ENCODE measurements around the gene STARD7. TPM values are rescaled to one million over a fixed set of nuclear protein-coding genes. Genes with fewer than 3 reads are reported as not detected.

STARD7 gene
- total and polyA plus RNA-seq, 9 of the 15 experiments (the other 6 are each of a cell fraction or from before 2014, with no cell fraction given) = 90.9 to 196 (median 145) TPM

DNA sequence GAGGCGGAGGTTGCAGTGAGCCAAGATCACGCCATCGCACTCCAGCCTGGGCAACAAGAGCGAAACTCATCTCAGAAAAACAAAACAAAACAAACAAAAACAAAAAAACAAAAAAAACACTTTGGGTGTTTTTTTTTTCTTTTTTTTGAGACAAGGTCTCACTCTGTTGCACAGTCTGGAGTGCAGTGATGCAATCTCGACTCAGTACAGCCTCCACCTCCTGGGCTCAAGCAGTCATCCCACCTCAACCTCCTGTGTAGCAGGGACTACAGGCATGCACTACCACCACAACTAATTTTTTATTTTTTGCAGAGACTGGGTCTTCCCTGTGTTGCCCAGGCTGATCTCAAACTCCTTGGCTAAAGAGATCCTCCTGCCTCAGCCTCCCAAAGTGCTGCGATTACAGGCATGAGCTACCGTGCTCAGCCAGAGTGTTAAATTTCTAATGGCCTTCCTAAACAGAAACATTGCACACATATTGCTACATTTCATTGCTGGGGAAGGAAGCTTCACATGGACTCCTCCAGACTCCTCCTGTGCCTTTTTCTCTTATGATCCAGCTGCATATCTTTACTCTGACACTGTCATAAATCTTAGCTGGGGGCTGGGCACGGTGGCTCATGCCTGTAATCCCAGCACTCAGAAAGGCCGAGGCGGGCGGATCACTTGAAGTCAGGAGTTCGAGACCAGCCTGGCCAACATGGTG is 19.7 kb downstream of the STARD7 start (continued):
- TF ChIP-seq EP400 (IDR thresholded peaks at IDR 0.05) = no peak
- no peak for TF ChIP-seq MTA3 (IDR thresholded peaks at IDR 0.05; ENCODE audit: borderline replicate concordance)
- TF ChIP-seq ZNF175 (CRISPR knock-in tag; IDR thresholded peaks at IDR 0.05; ENCODE audit: low read depth) = peak; percentile 71; the same call in 1 of the 2 replicates

DNA sequence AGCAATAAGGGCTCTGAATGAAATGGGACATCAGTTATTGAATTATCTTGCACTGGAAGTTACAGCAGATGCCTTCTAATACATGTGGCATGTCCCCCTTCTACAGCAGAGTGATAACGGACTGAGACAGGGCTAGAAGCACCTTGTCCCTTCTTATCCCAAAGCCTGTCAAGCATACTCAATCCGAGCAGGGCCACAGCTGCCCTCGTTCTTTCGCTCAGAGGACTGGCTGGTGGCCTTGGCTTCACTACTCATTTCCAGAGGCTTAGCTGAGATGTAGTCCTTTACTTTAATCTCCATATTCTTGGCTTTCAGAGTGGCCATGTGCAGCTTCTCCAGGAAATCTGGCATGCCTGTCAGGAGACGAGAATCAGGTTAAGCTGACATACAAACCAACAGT is 22.1 kb downstream of the STARD7 start:
- Histone ChIP-seq H4K20me1 (replicated peaks; ENCODE audit: control insufficient read depth, insufficient read depth, low read length) (no peaks in the 10 kb centered on the region; the same call in 1 of the 2 replicates), H2AFZ (ENCODE audit: low read depth, low read length) (no peak overlapping the region), H3K9ac (ENCODE audit: insufficient read depth in 1 of 2, low read depth in 2 of 2, low read length in 2 of 2) (no peak overlapping the region; a peak in 1 of 4 replicates), H3K36me3 (ENCODE audit: control insufficient read depth, insufficient read depth, low read length) (peaks cover 66% of the 10 kb centered on the region), H3K4me1 (replicated peaks in 1 of 2; ENCODE audit: control insufficient read depth in 2 of 2, insufficient read depth in 2 of 2, low read length in 2 of 2) (peaks cover 0 to 17% of the 10 kb centered on the region in 2 experiments; a peak in 2 of 5 replicates), H3K27ac (ENCODE audit: extremely low read depth, low read depth, low read length) (no peak overlapping the region), H3K4me2 (ENCODE audit: insufficient read depth, low read length) (no peak overlapping the region), H3K27me3 (ENCODE audit: control insufficient read depth in 2 of 2, insufficient read depth in 2 of 2, low read length in 2 of 2) (no peaks in the 10 kb centered on the region), H3K4me3 (no peak overlapping the region), H3K9me3 (replicated peaks; ENCODE audit: control insufficient read depth, insufficient read depth, low read depth, low read length) (no peaks in the 10 kb centered on the region), H3K79me2 (ENCODE audit: control insufficient read depth, insufficient read depth, low read length) (peaks cover 3% of the 10 kb centered on the region; the same call in 1 of the 3 replicates), H3K9me1 (ENCODE audit: control insufficient read depth, insufficient read depth, low read length) (no peaks in the 10 kb centered on the region)
- CTCF ChIA-PET (ENCODE audit: low intra/inter-chr PET ratio) = no interaction called here
- WGBS (ENCODE audit: insufficient coverage, low coverage, missing lambda C conversion rate) = 86% methylated on average over 5 of the region's 5 CpGs
- no peak for FAIRE-seq
- TF ChIP-seq, protein P1, sequence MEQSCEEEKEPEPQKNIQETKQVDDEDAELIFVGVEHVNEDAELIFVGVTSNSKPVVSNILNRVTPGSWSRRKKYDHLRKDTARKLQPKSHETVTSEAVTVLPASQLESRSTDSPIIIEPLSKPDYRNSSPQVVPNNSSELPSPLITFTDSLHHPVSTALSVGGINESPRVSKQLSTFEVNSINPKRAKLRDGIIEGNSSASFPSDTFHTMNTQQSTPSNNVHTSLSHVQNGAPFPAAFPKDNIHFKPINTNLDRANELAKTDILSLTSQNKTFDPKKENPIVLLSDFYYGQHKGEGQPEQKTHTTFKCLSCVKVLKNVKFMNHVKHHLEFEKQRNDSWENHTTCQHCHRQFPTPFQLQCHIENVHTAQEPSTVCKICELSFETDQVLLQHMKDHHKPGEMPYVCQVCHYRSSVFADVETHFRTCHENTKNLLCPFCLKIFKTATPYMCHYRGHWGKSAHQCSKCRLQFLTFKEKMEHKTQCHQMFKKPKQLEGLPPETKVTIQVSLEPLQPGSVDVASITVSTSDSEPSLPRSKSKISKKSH (CRISPR knock-in tag; IDR thresholded peaks at IDR 0.05) = no peak
- 0 out of 2 replicates have a peak, but pooled peaks have one; percentile 4 for TF ChIP-seq CBFA2T3 (IDR thresholded peaks at IDR 0.05)
- BruUV-seq (replicated peaks) = no TSS peak
- intact Hi-C loops (cut with micrococcal nuclease) (no loop called here), in situ Hi-C loops (cut with MboI) (no loop called here)
- no peak for ATAC-seq
- DNase-seq (ENCODE audit: extremely low read depth in 1 of 4, low spot score in 3 of 4) = no peak
- POLR2A ChIA-PET = interaction anchor here (0.7 to 1.1 kb wide), 2 partner anchors 14 to 315 kb away, joined by 3 read pairs; no protein-coding TSS in a partner anchor

Measured in K562 (cell line).